HEK293T (cell line): ENCODE measurements around the gene CCDC97.

Source experiments
- ARNT ChIP-seq: fragments of 450-650 bp; IDR thresholded peaks from 2 replicates; pipeline ENCODE4 v1.6.1; 2017; ENCODE audit warnings: mild to moderate bottlenecking
- BHLHE40 ChIP-seq: fragments of 450-650 bp; IDR thresholded peaks from 2 replicates; pipeline ENCODE4 v1.6.1; 2016; ENCODE audit warnings: mild to moderate bottlenecking, moderate library complexity, borderline replicate concordance
- CTBP1 ChIP-seq: fragments of 450-650 bp; IDR thresholded peaks from 2 replicates; pipeline ENCODE4 v1.6.1; 2016; ENCODE audit warnings: borderline replicate concordance
- ELF4 ChIP-seq: fragments of 450-650 bp; IDR thresholded peaks from 2 replicates; pipeline ENCODE4 v1.6.1; 2017; ENCODE audit warnings: antibody characterized with exemption
- FOXM1 ChIP-seq: fragments of 450-650 bp; IDR thresholded peaks from 2 replicates; pipeline ENCODE4 v1.6.1; 2017; ENCODE audit warnings: mild to moderate bottlenecking, borderline replicate concordance
- HDGF ChIP-seq: fragments of 450-650 bp; IDR thresholded peaks from 2 replicates; pipeline ENCODE4 v1.6.1; 2017; ENCODE audit warnings: antibody characterized with exemption, borderline replicate concordance
- L3MBTL2 ChIP-seq: fragments of 450-650 bp; conservative IDR thresholded peaks from 2 replicates; pipeline ENCODE4 v1.6.1; 2016; ENCODE audit warnings: mild to moderate bottlenecking
- NFRKB ChIP-seq: fragments of 450-650 bp; IDR thresholded peaks from 2 replicates; pipeline ENCODE4 v1.6.1; 2016; ENCODE audit warnings: mild to moderate bottlenecking, moderate library complexity
- PKNOX1 ChIP-seq: fragments of 450-650 bp; IDR thresholded peaks from 2 replicates; pipeline ENCODE4 v1.6.1; 2016
- SP1 ChIP-seq: fragments of 450-650 bp; IDR thresholded peaks from 2 replicates; pipeline ENCODE4 v1.6.1; 2017
- SUZ12 ChIP-seq: fragments of 450-650 bp; IDR thresholded peaks from 2 replicates; pipeline ENCODE4 v1.6.1; 2016; ENCODE audit warnings: mild to moderate bottlenecking
- TARDBP ChIP-seq: fragments of 450-650 bp; IDR thresholded peaks from 2 replicates; pipeline ENCODE4 v1.6.1; 2016
- ZNF384 ChIP-seq: fragments of 450-650 bp; IDR thresholded peaks from 2 replicates; pipeline ENCODE4 v1.6.1; 2016

GRCh38 chr19:41328842-41329225, 18.9 kb downstream of the CCDC97 start:
- TF ChIP-seq SUZ12 (no peak), BHLHE40 (no peak), TARDBP (no peak), PKNOX1 (no peak), ARNT (no peak), HDGF (no peak), ZNF384 (no peak), L3MBTL2 (no peak), SP1 (no peak), ELF4 (no peak), FOXM1 (no peak), CTBP1 (no peak), NFRKB (no peak)
